Esophagus (tissue), 2 donors: ENCODE data around the gene ASCC3. TPM values are rescaled to one million over a fixed set of nuclear protein-coding genes. Genes with fewer than 3 reads are reported as not detected.
"Not testable (repeated sequence)": the region's sequence is repeated elsewhere in the genome, so short reads cannot be mapped to it uniquely, and the experiment has no call there.

Source experiments
- H3K27ac ChIP-seq, 2 donors: one replicate each; pipeline ENCODE4 v1.5.1; 2013; ENCODE audit warnings: low read depth in 2 of 2, mild to moderate bottlenecking in 2 of 2, inconsistent platforms in 1 of 2, low read length in 1 of 2, moderate library complexity in 1 of 2
- H3K27me3 ChIP-seq, 2 donors: one replicate each; pipeline ENCODE4 v1.6.1; 2013; ENCODE audit warnings: low read length in 2 of 2, control low read depth in 1 of 2, mild to moderate bottlenecking in 1 of 2; ENCODE audit not compliant: insufficient read depth in 2 of 2, control insufficient read depth in 1 of 2
- H3K36me3 ChIP-seq, 2 donors: one replicate each; pipeline ENCODE4 v1.6.1; 2013; ENCODE audit warnings: low read length in 1 of 2; ENCODE audit not compliant: control insufficient read depth in 2 of 2, insufficient read depth in 2 of 2
- H3K4me1 ChIP-seq, 2 donors: one replicate each; pipeline ENCODE4 v1.6.1; 2013; ENCODE audit warnings: low read length in 1 of 2; ENCODE audit not compliant: control insufficient read depth in 2 of 2, insufficient read depth in 2 of 2
- H3K4me3 ChIP-seq, 2 donors: one replicate each; pipeline ENCODE4 v1.5.1; 2013; ENCODE audit warnings: low read length in 2 of 2, mild to moderate bottlenecking in 2 of 2, low read depth in 1 of 2, moderate library complexity in 1 of 2
- H3K9me3 ChIP-seq, 2 donors: one replicate each; pipeline ENCODE4 v1.6.1; 2013; ENCODE audit warnings: mild to moderate bottlenecking in 2 of 2, low read depth in 1 of 2, low read length in 1 of 2, moderate library complexity in 1 of 2; ENCODE audit not compliant: control insufficient read depth in 2 of 2, insufficient read depth in 1 of 2
- WGBS, 2 donors: extraction: QIAGEN DNeasy Blood & Tissue Kit; methylation state at CpG; one replicate each; pipeline ENCODE4 v1.1.7; 2013; 5-methylcytosine and 5-hydroxymethylcytosine counted together
- polyA plus RNA-seq, 2 donors: library from polyadenylated mRNA; stranded (reverse); fragments of 200-250 nt; gene quantifications; one replicate each; pipeline ENCODE4 v1.2.3, GENCODE V29; 2013
- donor health status: healthy with polysubstance abuse.
- donor health status: Bipolar disorder and iron deficiency.

Gene ASCC3
- polyA plus RNA-seq, 2 donors: 7.4 to 15.0 TPM

GRCh38 chr6:100751590-100751989 lies 129.5 kb downstream of the ASCC3 start:
- WGBS, 2 donors: 63 to 67% methylated on average over 3 of the region's 3 CpGs
- no peaks in the 10 kb centered on the region for H3K27me3 ChIP-seq
- H3K4me1 ChIP-seq: no peaks in the 10 kb centered on the region
- no peak overlapping the region for H3K27ac ChIP-seq
- H3K9me3 ChIP-seq: no peaks in the 10 kb centered on the region
- H3K4me3 ChIP-seq: no peak overlapping the region
- no peaks in the 10 kb centered on the region for H3K36me3 ChIP-seq

GRCh38 chr6:100745419-100746041 lies 135.6 kb downstream of the ASCC3 start:
- no peak overlapping the region for H3K27ac ChIP-seq
- H3K9me3 ChIP-seq: peaks cover 3 to 4% of the 10 kb centered on the region in 2 donors
- H3K36me3 ChIP-seq: peaks cover 6 to 10% of the 10 kb centered on the region in 2 donors
- WGBS, 2 donors: 90 to 98% methylated on average over 5 of the region's 5 CpGs
- H3K4me3 ChIP-seq: no peak overlapping the region
- no peaks in the 10 kb centered on the region for H3K27me3 ChIP-seq
- H3K4me1 ChIP-seq: no peaks in the 10 kb centered on the region

GRCh38 chr6:100740439-100740838 lies 140.7 kb downstream of the ASCC3 start:
- no peaks in the 10 kb centered on the region for H3K4me1 ChIP-seq
- no peak overlapping the region for H3K27ac ChIP-seq
- H3K36me3 ChIP-seq: peaks cover 6 to 10% of the 10 kb centered on the region in 2 donors
- H3K27me3 ChIP-seq: no peaks in the 10 kb centered on the region
- H3K9me3 ChIP-seq: peaks cover 3 to 4% of the 10 kb centered on the region in 2 donors
- H3K4me3 ChIP-seq: no peak overlapping the region

GRCh38 chr6:100737720-100738119 lies 143.4 kb downstream of the ASCC3 start:
- not testable (repeated sequence) for H3K27ac ChIP-seq, H3K9me3 ChIP-seq, H3K27me3 ChIP-seq, H3K36me3 ChIP-seq, H3K4me3 ChIP-seq, H3K4me1 ChIP-seq

- no peak overlapping the region for H3K27ac ChIP-seq
- no peaks in the 10 kb centered on the region for H3K27me3 ChIP-seq
- H3K4me3 ChIP-seq: no peak overlapping the region
- no peaks in the 10 kb centered on the region for H3K4me1 ChIP-seq
- 91 to 92% methylated on average over 5 of the region's 5 CpGs for WGBS, 2 donors
- H3K36me3 ChIP-seq: no peaks in the 10 kb centered on the region
- no peaks in the 10 kb centered on the region for H3K9me3 ChIP-seq
Observed at GRCh38 chr6:100731411-100731810, 149.7 kb downstream of the ASCC3 start.

- H3K36me3 ChIP-seq: no peaks in the 10 kb centered on the region
- no peaks in the 10 kb centered on the region for H3K27me3 ChIP-seq
- no peaks in the 10 kb centered on the region for H3K4me1 ChIP-seq
- H3K9me3 ChIP-seq: no peaks in the 10 kb centered on the region
- H3K27ac ChIP-seq: no peak overlapping the region
- 72 to 75% methylated on average over 7 of the region's 7 CpGs for WGBS, 2 donors
- no peak overlapping the region for H3K4me3 ChIP-seq
Observed at GRCh38 chr6:100730001-100730980, 150.8 kb downstream of the ASCC3 start.

- no peaks in the 10 kb centered on the region for H3K4me1 ChIP-seq
- H3K9me3 ChIP-seq: no peaks in the 10 kb centered on the region
- H3K4me3 ChIP-seq: no peak overlapping the region
- 63 to 78% methylated on average over 1 of the region's 1 CpG for WGBS, 2 donors
- H3K27ac ChIP-seq: no peak overlapping the region
- H3K36me3 ChIP-seq: no peaks in the 10 kb centered on the region
- H3K27me3 ChIP-seq: no peaks in the 10 kb centered on the region
Observed at GRCh38 chr6:100726666-100727065, 154.5 kb downstream of the ASCC3 start.

- Histone ChIP-seq H3K36me3 (no peaks in the 10 kb centered on the region), H3K4me3 (no peak overlapping the region), H3K9me3 (no peaks in the 10 kb centered on the region), H3K4me1 (no peaks in the 10 kb centered on the region), H3K27ac (no peak overlapping the region), H3K27me3 (no peaks in the 10 kb centered on the region)
- 79 to 88% methylated on average over 5 of the region's 5 CpGs for WGBS, 2 donors
Observed at GRCh38 chr6:100724696-100725095, 156.4 kb downstream of the ASCC3 start.

- H3K4me3 ChIP-seq: no peak overlapping the region
- H3K27ac ChIP-seq: no peak overlapping the region
- no peaks in the 10 kb centered on the region for H3K36me3 ChIP-seq
- no peaks in the 10 kb centered on the region for H3K9me3 ChIP-seq
- 72 to 79% methylated on average over 1 of the region's 1 CpG for WGBS, 2 donors
- H3K27me3 ChIP-seq: no peaks in the 10 kb centered on the region
- H3K4me1 ChIP-seq: no peaks in the 10 kb centered on the region
Observed at GRCh38 chr6:100724222-100724621, 156.9 kb downstream of the ASCC3 start.

GRCh38 chr6:100721256-100721655 lies 159.9 kb downstream of the ASCC3 start:
- Histone ChIP-seq H3K4me3 (no peak overlapping the region), H3K36me3 (no peaks in the 10 kb centered on the region), H3K27me3 (no peaks in the 10 kb centered on the region), H3K27ac (no peak overlapping the region), H3K4me1 (no peaks in the 10 kb centered on the region), H3K9me3 (no peaks in the 10 kb centered on the region)
